ENCODE data around the gene EFEMP2.

Gene EFEMP2

DNA sequence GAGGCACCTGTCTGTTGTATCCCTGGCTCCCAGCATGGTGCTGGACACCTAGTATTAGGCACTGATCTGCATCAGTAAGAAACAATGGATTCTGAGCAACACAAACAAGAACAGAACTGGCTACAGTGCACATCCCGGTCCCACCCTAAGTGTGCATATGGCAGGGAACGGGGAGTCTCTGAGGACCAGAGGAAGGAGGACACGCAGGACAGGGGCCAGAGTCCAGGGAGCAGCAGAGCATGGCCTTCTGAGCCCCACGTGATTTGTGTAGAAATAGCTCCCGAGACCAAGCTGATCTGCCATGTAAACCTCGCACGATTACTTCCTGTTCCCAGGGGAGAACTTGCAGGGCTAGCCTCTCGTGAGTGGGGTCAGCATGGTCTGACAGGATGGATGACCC, 51.5 kb downstream of the EFEMP2 start:
- no peak for FAIRE-seq

DNA sequence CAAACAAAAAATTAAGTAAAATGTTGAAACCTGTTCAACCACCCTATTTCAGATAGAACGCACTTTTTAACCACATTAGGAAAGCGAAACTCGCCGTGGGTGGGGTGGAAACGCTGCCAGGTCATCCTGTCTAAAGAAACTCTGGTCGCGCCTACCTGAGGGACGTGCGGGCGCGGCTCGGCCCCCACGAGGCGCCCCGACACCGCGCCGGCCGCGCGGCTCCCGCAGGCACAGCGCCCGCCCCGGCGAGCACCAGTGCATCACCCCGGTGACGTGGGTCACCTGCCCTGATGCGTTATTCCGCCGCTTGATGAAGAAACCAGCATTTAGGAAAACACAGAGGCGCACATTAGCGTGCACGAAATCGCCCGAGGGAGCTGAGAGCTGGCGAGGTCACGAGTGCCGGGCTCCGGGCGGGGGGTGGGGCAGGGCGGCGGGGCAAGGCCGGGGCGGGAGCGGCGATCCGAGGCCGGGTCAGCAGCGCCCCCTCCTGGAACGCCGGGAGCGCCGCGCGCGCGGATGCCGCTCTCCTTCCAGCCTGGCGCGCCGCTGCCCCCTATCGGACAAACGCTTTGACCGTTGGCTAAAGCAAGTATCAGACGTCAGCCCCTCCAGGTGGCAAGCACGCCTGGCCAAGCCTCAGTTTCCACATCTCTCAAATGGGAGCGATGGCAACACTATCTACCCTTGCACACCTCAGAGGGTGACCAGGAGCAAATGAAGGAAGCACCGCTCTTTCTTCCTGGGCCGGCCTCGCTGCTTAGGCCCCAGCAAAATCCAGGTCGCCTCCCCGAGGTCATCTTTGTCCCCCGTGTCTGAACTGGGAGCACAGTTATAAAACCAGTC, 54.5 kb downstream of the EFEMP2 start:
- no peak for FAIRE-seq

DNA sequence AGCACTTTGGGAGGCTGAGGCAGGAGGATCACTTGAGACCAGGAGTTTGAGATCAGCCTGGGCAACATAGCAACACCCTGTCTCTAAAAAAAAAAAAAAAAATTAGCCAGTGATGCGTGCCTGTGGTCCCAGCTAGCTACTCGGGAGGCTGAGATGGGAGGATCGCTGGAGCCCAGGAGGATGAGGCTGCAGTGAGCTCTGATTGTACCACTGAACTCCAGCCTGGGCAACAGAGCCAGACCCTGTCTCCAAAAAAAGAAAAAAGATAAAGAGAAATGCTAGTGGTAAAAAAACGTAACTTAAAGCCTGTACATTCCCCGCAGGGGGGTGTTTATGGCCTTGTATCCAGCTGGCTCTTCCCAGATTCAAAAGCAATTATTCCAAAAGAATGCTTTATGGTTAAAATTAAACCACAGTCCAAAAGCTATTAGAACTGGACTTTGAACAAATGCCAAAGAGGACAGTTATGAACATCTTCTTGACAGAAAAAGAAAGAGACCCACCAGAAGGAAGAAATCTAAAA, 55.2 kb downstream of the EFEMP2 start:
- no peak for FAIRE-seq

- no peak for FAIRE-seq
These were observed 55.9 kb downstream of the EFEMP2 start for GRCh38 chr11:65816696-65817095.

Data from endometrium (tissue), 2 donors.